Kidney epithelial cell (primary cell): ENCODE results near the gene RPP30. TPM values are rescaled to one million over a fixed set of nuclear protein-coding genes. Genes with fewer than 3 reads are reported as not detected.

Source experiments
- DNase-seq: peaks from one replicate; pipeline ENCODE4 v3.0.0-alpha.2; 2010; ENCODE audit warnings: low read depth
- H3K27me3 ChIP-seq: 2 replicates; pipeline ENCODE4 v1.6.0; 2011; ENCODE audit warnings: low read length; ENCODE audit not compliant: control insufficient read depth, insufficient read depth
- H3K36me3 ChIP-seq: 2 replicates; pipeline ENCODE4 v1.5.1; 2011; ENCODE audit warnings: low read length; ENCODE audit not compliant: control insufficient read depth, insufficient read depth
- H3K4me3 ChIP-seq: 2 replicates; pipeline ENCODE4 v1.5.1; 2011; ENCODE audit warnings: low read depth, mild to moderate bottlenecking, control low read depth, low read length
- CTCF ChIP-seq: IDR thresholded peaks from 2 replicates; pipeline ENCODE4 v1.5.1; 2011; ENCODE audit warnings: mild to moderate bottlenecking, moderate library complexity, low read length, control low read depth, inconsistent platforms; ENCODE audit not compliant: insufficient read depth, poor library complexity, severe bottlenecking
- total RNA-seq: library from RNA; depleted of rRNA; stranded (reverse); fragments of >200 nt; gene quantifications from 2 replicates; pipeline ENCODE4 v1.2.3, GENCODE V29; 2015

RPP30 gene
- total RNA-seq, 1 donor from 2014 or later, result 40.7 TPM

GRCh38 chr10:90945491-90946070 is 73.8 kb downstream of the RPP30 start:
- no peak for TF ChIP-seq CTCF
- H3K36me3 ChIP-seq, result no peaks in the 10 kb centered on the region
- no peak overlapping the region for H3K4me3 ChIP-seq
- H3K27me3 ChIP-seq, result no peaks in the 10 kb centered on the region
- no peak for DNase-seq

GRCh38 chr10:90947030-90947960 is 75.5 kb downstream of the RPP30 start:
- no peak for TF ChIP-seq CTCF
- no peak for DNase-seq
- no peak overlapping the region for H3K4me3 ChIP-seq
- no peaks in the 10 kb centered on the region for H3K27me3 ChIP-seq
- no peaks in the 10 kb centered on the region for H3K36me3 ChIP-seq

Other genes starting within 250 kb of the RPP30 start
- gene HTR7, start 13.9 kb upstream of the RPP30 start, total RNA-seq, result 0.17 and 2.1 TPM in 2 replicates
- 146 and 171 TPM in 2 replicates for gene ANKRD1, start 49.1 kb downstream of the RPP30 start, total RNA-seq